Transverse colon (tissue), 4 donors: ENCODE measurements around the gene PTPRN2. TPM values are rescaled to one million over a fixed set of nuclear protein-coding genes. Genes with fewer than 3 reads are reported as not detected.

ENCODE experiments used
- DNase-seq: peaks from one replicate; pipeline ENCODE4 v3.0.0-alpha.2; 2019
- H3K27ac ChIP-seq, 4 donors: fragments of 200-600 bp; sonication (generic); 2 replicates each; pipeline ENCODE4 v1.5.1; 2016 to 2018; ENCODE audit warnings: inconsistent platforms in 4 of 4
- H3K27me3 ChIP-seq: fragments of 200-600 bp; sonication (generic); 2 replicates; pipeline ENCODE4 v1.5.1; 2017; ENCODE audit warnings: inconsistent platforms
- H3K36me3 ChIP-seq, 4 donors: fragments of 200-600 bp; sonication (generic); 2 replicates each; pipeline ENCODE4 v1.5.1; 2017 to 2019; ENCODE audit warnings: inconsistent platforms in 4 of 4
- H3K4me1 ChIP-seq, 4 donors: fragments of 200-600 bp; sonication (generic); 2 replicates each; pipeline ENCODE4 v1.5.1; 2017 to 2020; ENCODE audit warnings: inconsistent platforms in 4 of 4
- H3K4me3 ChIP-seq, 4 donors: fragments of 200-600 bp; sonication (generic); 1 replicate in 1 of 4; 2 replicates in 3 of 4; pipeline versions ENCODE4 v1.5.1 to v1.6.1; 2017 to 2019; ENCODE audit warnings: inconsistent platforms in 4 of 4
- H3K9me3 ChIP-seq, 2 donors: fragments of 200-600 bp; sonication (generic); 2 replicates each; pipeline ENCODE4 v1.5.1; 2017 to 2019; ENCODE audit warnings: inconsistent platforms in 2 of 2
- CTCF ChIP-seq, 5 experiments: fragments of 200-600 bp in 3 of 5; fragments of 450-650 bp in 2 of 5; sonication (generic) in 3 of 5; IDR thresholded peaks; 1 replicate in 2 of 5; 2 replicates in 3 of 5; pipeline ENCODE4 v1.5.1; 2016 to 2017; ENCODE audit warnings: antibody characterized with exemption in 5 of 5, inconsistent platforms in 3 of 5, mild to moderate bottlenecking in 2 of 5, moderate library complexity in 1 of 5
- EP300 ChIP-seq: sonication (generic); formaldehyde crosslinking; IDR thresholded peaks from one replicate; pipeline ENCODE4 v1.6.1; 2017; ENCODE audit warnings: antibody characterized with exemption, low read depth
- POLR2A ChIP-seq: fragments of 450-650 bp; IDR thresholded peaks from one replicate; pipeline ENCODE4 v1.6.1; 2016; ENCODE audit warnings: antibody characterized with exemption, mild to moderate bottlenecking, moderate library complexity
- POLR2AphosphoS5 ChIP-seq, 3 donors: sonication (generic); formaldehyde crosslinking; IDR thresholded peaks; one replicate each; pipeline ENCODE4 v1.6.1; 2016; ENCODE audit warnings: antibody characterized with exemption in 3 of 3
- WGBS, 2 donors: methylation state at CpG; one replicate each; pipeline ENCODE4 v1.1.5; 2018; ENCODE audit warnings: low coverage in 1 of 2; 5-methylcytosine and 5-hydroxymethylcytosine counted together
- in situ Hi-C, 4 donors: fragments of 200-750 bp; cut with MboI; loops; one replicate each; pipeline versions ENCODE4 v1.15.0 to v1.15.1; 2017; ENCODE audit warnings: low sequenced_read_pairs in 3 of 4, low pct_ligation_motif_present in 1 of 4, low pct_unique_long_range_greater_than_20kb in 1 of 4
- intact Hi-C: fragments of 100-400 bp; cut with DNase I; formaldehyde crosslinking; loops from one replicate; pipeline ENCODE4 v1.15.1; 2023; ENCODE audit warnings: low total_unique reads
- total RNA-seq, 4 donors: library from RNA; depleted of rRNA; stranded (reverse); fragments of >200 nt; gene quantifications; one replicate each; pipeline ENCODE4 v1.1.0, GENCODE V29; 2016

The PTPRN2 gene
- total RNA-seq, 4 donors from 2014 or later: 15.4 to 31.1 (median 21.8) TPM

DNA sequence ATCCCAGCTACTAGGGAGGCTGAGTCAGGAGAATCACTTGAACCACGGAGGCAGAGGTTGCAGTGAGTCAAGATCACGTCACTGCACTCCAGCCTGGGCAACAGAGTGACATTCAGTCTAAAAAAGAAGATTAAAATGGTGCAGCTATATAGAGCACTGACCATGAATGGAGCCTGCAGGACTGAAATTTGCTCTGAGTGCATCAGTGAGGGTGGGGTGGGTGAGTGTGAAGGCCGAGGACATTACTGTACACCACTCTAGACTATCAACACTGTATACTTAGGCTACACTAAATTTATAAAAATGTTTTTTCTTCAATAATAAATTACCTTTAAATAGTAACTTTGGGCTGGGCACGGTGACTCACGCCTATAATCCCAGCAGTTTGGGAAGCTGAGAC is 294.7 kb downstream of the PTPRN2 start:
- Histone ChIP-seq H3K4me1 (no peaks in the 10 kb centered on the region), H3K36me3 (no peaks in the 10 kb centered on the region), H3K27me3 (no peaks in the 10 kb centered on the region), H3K4me3 (no peak overlapping the region), H3K9me3 (peaks cover 0 to 7% of the 10 kb centered on the region in 2 donors), H3K27ac (no peak overlapping the region)
- WGBS, 2 donors: 83 to 90% methylated on average over 2 to 5 of the region's 5 CpGs
- in situ Hi-C loops: no loop called here
- DNase-seq: no peak
- intact Hi-C loops: no loop called here
- TF ChIP-seq POLR2AphosphoS5 (IDR thresholded peaks at IDR 0.05) (no peak), POLR2A (no peak), CTCF (IDR thresholded peaks at IDR 0.05) (no peak), EP300 (no peak)

- Histone ChIP-seq H3K4me3 (no peak overlapping the region), H3K27ac (no peak overlapping the region), H3K27me3 (no peaks in the 10 kb centered on the region), H3K9me3 (peaks cover 0 to 9% of the 10 kb centered on the region in 2 donors), H3K36me3 (no peaks in the 10 kb centered on the region), H3K4me1 (no peaks in the 10 kb centered on the region)
- intact Hi-C loops (no loop called here), in situ Hi-C loops (no loop called here)
- TF ChIP-seq POLR2A (no peak), CTCF (IDR thresholded peaks at IDR 0.05) (no peak), POLR2AphosphoS5 (IDR thresholded peaks at IDR 0.05) (no peak), EP300 (no peak)
- WGBS, 2 donors: 58 to 72% methylated on average over 4 of the region's 4 CpGs
- no peak for DNase-seq
Measured at GRCh38 chr7:158291998-158292397, 295.6 kb downstream of the PTPRN2 start.

- no peaks in the 10 kb centered on the region for H3K36me3 ChIP-seq
- 87% methylated on average over 5 of the region's 5 CpGs; no CpG with 5 or more reads in 1 of the 2 donors for WGBS, 2 donors
- no peaks in the 10 kb centered on the region for H3K27me3 ChIP-seq
- peaks cover 9% of the 10 kb centered on the region in 2 donors for H3K9me3 ChIP-seq
- in situ Hi-C loops (no loop called here), intact Hi-C loops (no loop called here)
- TF ChIP-seq POLR2AphosphoS5 (IDR thresholded peaks at IDR 0.05) (no peak), POLR2A (no peak), EP300 (no peak), CTCF (IDR thresholded peaks at IDR 0.05) (no peak)
- H3K4me1 ChIP-seq: no peaks in the 10 kb centered on the region
- no peak overlapping the region for H3K4me3 ChIP-seq
- no peak overlapping the region for H3K27ac ChIP-seq
- DNase-seq: no peak
Measured at GRCh38 chr7:158289761-158290523, 297.7 kb downstream of the PTPRN2 start.

DNA sequence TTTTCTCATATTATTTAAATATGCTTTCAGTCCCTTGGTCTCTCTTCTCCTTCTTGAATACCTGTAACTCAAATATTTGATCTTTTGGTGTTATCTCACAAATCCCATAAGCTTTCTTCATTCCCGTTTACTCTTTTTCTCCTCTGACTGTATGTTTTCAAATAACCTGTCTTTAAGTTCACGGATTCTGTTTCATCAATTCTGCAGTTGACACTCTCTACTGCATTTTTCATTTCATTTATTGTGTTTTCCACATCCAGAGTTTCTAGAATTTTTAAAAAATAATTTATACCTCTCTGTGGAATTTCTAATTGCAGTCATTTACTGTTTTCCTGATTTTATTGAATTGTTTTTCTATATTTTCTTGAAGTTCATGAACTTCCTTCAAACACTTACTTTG is 298.4 kb downstream of the PTPRN2 start:
- intact Hi-C loops: no loop called here
- H3K4me3 ChIP-seq: no peak overlapping the region
- no peaks in the 10 kb centered on the region for H3K36me3 ChIP-seq
- WGBS, 2 donors: 92 to 100% methylated on average over 2 of the region's 2 CpGs
- no peak for DNase-seq
- no peaks in the 10 kb centered on the region for H3K4me1 ChIP-seq
- H3K9me3 ChIP-seq: peaks cover 9% of the 10 kb centered on the region in 2 donors
- TF ChIP-seq EP300 (no peak), POLR2AphosphoS5 (IDR thresholded peaks at IDR 0.05) (no peak), POLR2A (no peak), CTCF (IDR thresholded peaks at IDR 0.05) (no peak)
- no peaks in the 10 kb centered on the region for H3K27me3 ChIP-seq
- H3K27ac ChIP-seq: no peak overlapping the region
- in situ Hi-C loops: no loop called here
